ENCODE results near the gene HAND1.

HAND1 gene

GRCh38 chr5:154459015-154459414, 19.0 kb downstream of the HAND1 start:
- H3K27me3 ChIP-seq (ENCODE audit: control insufficient read depth, insufficient read depth, low read length) = no peaks in the 10 kb centered on the region
- no CpG with 5 or more reads among the region's 3 CpGs for WGBS (ENCODE audit: insufficient coverage, insufficient read length)
- no peaks in the 10 kb centered on the region for H3K9me3 ChIP-seq (ENCODE audit: control insufficient read depth, insufficient read depth, low read length)
- H3K27ac ChIP-seq (ENCODE audit: low read length) = no peak overlapping the region
- H3K4me1 ChIP-seq (ENCODE audit: control insufficient read depth, insufficient read depth, low read length) = no peaks in the 10 kb centered on the region
- H3K36me3 ChIP-seq (ENCODE audit: control insufficient read depth, insufficient read depth, low read length) = peaks cover 5% of the 10 kb centered on the region
- no peak overlapping the region for H3K4me3 ChIP-seq (ENCODE audit: low read length)
- DNase-seq (ENCODE audit: low read depth, low spot score) = no peak

DNA sequence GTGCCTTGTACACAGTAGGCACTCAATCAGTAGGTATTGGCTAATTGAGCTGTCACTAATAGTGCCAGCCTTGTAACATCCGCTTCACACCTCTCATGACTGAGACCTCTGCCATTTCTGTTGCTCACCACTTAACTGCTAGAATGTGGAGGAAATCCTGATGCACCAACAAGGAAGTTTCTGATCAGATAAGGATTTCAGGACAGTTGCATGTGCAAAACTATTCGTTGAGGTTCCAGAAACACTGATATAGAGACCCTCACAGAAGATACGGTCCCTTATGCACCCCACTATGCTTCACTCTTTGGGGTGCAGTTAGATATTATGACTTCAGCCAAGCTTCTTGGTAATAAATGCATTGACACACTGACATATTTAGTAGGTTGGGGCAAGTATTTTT, 21.5 kb downstream of the HAND1 start:
- Histone ChIP-seq H3K4me1 (ENCODE audit: control insufficient read depth, insufficient read depth, low read length) (no peaks in the 10 kb centered on the region), H3K9me3 (ENCODE audit: control insufficient read depth, insufficient read depth, low read length) (no peaks in the 10 kb centered on the region), H3K27me3 (ENCODE audit: control insufficient read depth, insufficient read depth, low read length) (no peaks in the 10 kb centered on the region), H3K27ac (ENCODE audit: low read length) (no peak overlapping the region), H3K36me3 (ENCODE audit: control insufficient read depth, insufficient read depth, low read length) (peaks cover 5% of the 10 kb centered on the region), H3K4me3 (ENCODE audit: low read length) (no peak overlapping the region)
- WGBS (ENCODE audit: insufficient coverage, insufficient read length) = no CpG with 5 or more reads among the region's 3 CpGs
- no peak for DNase-seq (ENCODE audit: low read depth, low spot score)

GRCh38 chr5:154455585-154455984, 22.4 kb downstream of the HAND1 start:
- Histone ChIP-seq H3K36me3 (ENCODE audit: control insufficient read depth, insufficient read depth, low read length) (peaks cover 5% of the 10 kb centered on the region), H3K27me3 (ENCODE audit: control insufficient read depth, insufficient read depth, low read length) (no peaks in the 10 kb centered on the region), H3K4me3 (ENCODE audit: low read length) (no peak overlapping the region), H3K4me1 (ENCODE audit: control insufficient read depth, insufficient read depth, low read length) (no peaks in the 10 kb centered on the region), H3K27ac (ENCODE audit: low read length) (no peak overlapping the region), H3K9me3 (ENCODE audit: control insufficient read depth, insufficient read depth, low read length) (no peaks in the 10 kb centered on the region)
- WGBS (ENCODE audit: insufficient coverage, insufficient read length) = no CpG with 5 or more reads among the region's 5 CpGs
- DNase-seq (ENCODE audit: low read depth, low spot score) = no peak

- H3K27me3 ChIP-seq (ENCODE audit: control insufficient read depth, insufficient read depth, low read length) = no peaks in the 10 kb centered on the region; the same call in 1 of the 2 replicates
- WGBS (ENCODE audit: insufficient coverage, insufficient read length) = no CpG with 5 or more reads among the region's 8 CpGs
- no peak overlapping the region for H3K4me3 ChIP-seq (ENCODE audit: low read length)
- no peaks in the 10 kb centered on the region for H3K9me3 ChIP-seq (ENCODE audit: control insufficient read depth, insufficient read depth, low read length)
- H3K4me1 ChIP-seq (ENCODE audit: control insufficient read depth, insufficient read depth, low read length) = no peaks in the 10 kb centered on the region
- H3K27ac ChIP-seq (ENCODE audit: low read length) = no peak overlapping the region
- DNase-seq (ENCODE audit: low read depth, low spot score) = no peak
- H3K36me3 ChIP-seq (ENCODE audit: control insufficient read depth, insufficient read depth, low read length) = peaks cover 5% of the 10 kb centered on the region
Measured at GRCh38 chr5:154451957-154452356, 26.1 kb downstream of the HAND1 start.

DNA sequence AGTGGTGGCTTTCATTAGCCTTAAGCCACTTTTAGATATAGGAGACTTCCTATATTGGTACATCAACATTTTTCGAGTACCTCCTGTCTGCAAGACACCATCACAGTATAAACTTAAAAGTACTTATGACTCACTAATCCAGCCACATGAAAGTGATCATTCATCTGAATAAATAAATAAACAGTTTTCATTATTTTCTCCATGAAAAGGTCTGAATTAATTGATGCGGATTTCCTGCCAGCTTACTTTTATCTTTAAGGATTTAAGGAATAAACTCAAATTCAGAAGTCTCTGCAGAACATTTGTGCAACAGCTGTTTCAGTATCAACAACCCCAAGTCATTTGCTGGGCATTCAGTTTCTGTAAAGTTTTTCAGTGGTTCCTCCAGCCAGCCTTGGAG, 28.2 kb downstream of the HAND1 start:
- Histone ChIP-seq H3K27me3 (ENCODE audit: control insufficient read depth, insufficient read depth, low read length) (no peaks in the 10 kb centered on the region; the same call in 1 of the 2 replicates), H3K4me1 (ENCODE audit: control insufficient read depth, insufficient read depth, low read length) (no peaks in the 10 kb centered on the region), H3K27ac (ENCODE audit: low read length) (no peak overlapping the region), H3K9me3 (ENCODE audit: control insufficient read depth, insufficient read depth, low read length) (no peaks in the 10 kb centered on the region), H3K36me3 (ENCODE audit: control insufficient read depth, insufficient read depth, low read length) (no peaks in the 10 kb centered on the region; the same call in 1 of the 2 replicates), H3K4me3 (ENCODE audit: low read length) (no peak overlapping the region)
- no peak for DNase-seq (ENCODE audit: low read depth, low spot score)
- WGBS (ENCODE audit: insufficient coverage, insufficient read length) = no CpG with 5 or more reads among the region's 2 CpGs

DNA sequence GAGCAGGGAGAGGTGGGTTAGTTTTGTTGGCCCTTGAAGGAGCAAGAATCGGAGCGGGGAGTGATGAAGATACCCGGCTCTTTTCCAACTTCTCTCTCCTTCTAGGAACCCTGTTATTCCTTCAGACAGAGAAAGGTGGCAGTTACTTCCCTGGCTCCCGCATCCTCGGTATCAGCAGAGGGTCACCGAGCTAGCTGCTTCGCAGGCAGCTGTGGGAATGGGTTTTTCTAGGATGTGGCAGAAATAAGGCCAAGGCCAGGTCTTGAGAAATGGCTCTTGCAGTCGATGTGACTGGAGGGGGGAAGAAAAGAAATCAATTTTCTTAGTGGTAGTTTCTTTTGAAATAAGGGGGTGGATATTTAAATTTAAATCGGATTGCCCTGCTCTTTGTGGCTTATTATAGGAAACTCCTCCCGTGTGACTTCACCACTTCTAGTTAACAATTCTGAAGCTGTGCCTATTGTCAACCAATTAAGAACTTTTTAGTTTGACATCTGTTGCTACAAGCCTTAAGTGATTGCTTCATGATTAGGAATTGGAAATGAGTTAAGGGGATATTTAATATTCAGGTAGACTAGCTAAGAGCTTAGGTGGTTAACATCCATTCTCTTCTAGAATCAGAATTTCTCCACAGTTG, 30.8 kb downstream of the HAND1 start:
- H3K27ac ChIP-seq (ENCODE audit: low read length) = no peak overlapping the region

GRCh38 chr5:154446195-154447088, 31.6 kb downstream of the HAND1 start:
- Histone ChIP-seq H3K27me3 (ENCODE audit: control insufficient read depth, insufficient read depth, low read length) (no peaks in the 10 kb centered on the region; the same call in 1 of the 2 replicates), H3K4me1 (ENCODE audit: control insufficient read depth, insufficient read depth, low read length) (no peaks in the 10 kb centered on the region), H3K4me3 (ENCODE audit: low read length) (peak overlapping the region; percentile 96), H3K9me3 (ENCODE audit: control insufficient read depth, insufficient read depth, low read length) (no peaks in the 10 kb centered on the region), H3K36me3 (ENCODE audit: control insufficient read depth, insufficient read depth, low read length) (no peaks in the 10 kb centered on the region; the same call in 1 of the 2 replicates), H3K27ac (ENCODE audit: low read length) (no peak overlapping the region)
- WGBS (ENCODE audit: insufficient coverage, insufficient read length) = no CpG with 5 or more reads among the region's 87 CpGs
- no peak for DNase-seq (ENCODE audit: low read depth, low spot score)

More for the DNA sequence above, 30.8 kb downstream of the HAND1 start:
- H3K36me3 ChIP-seq (ENCODE audit: control insufficient read depth, insufficient read depth, low read length) = no peaks in the 10 kb centered on the region; the same call in 1 of the 2 replicates
- H3K4me3 ChIP-seq (ENCODE audit: low read length) = peak overlapping the region; percentile 96; the same call in 1 of the 2 replicates
- H3K4me1 ChIP-seq (ENCODE audit: control insufficient read depth, insufficient read depth, low read length) = no peaks in the 10 kb centered on the region
- DNase-seq (ENCODE audit: low read depth, low spot score) = no peak
- H3K27me3 ChIP-seq (ENCODE audit: control insufficient read depth, insufficient read depth, low read length) = no peaks in the 10 kb centered on the region; the same call in 1 of the 2 replicates
- WGBS (ENCODE audit: insufficient coverage, insufficient read length) = no CpG with 5 or more reads among the region's 10 CpGs
- no peaks in the 10 kb centered on the region for H3K9me3 ChIP-seq (ENCODE audit: control insufficient read depth, insufficient read depth, low read length)

DNA sequence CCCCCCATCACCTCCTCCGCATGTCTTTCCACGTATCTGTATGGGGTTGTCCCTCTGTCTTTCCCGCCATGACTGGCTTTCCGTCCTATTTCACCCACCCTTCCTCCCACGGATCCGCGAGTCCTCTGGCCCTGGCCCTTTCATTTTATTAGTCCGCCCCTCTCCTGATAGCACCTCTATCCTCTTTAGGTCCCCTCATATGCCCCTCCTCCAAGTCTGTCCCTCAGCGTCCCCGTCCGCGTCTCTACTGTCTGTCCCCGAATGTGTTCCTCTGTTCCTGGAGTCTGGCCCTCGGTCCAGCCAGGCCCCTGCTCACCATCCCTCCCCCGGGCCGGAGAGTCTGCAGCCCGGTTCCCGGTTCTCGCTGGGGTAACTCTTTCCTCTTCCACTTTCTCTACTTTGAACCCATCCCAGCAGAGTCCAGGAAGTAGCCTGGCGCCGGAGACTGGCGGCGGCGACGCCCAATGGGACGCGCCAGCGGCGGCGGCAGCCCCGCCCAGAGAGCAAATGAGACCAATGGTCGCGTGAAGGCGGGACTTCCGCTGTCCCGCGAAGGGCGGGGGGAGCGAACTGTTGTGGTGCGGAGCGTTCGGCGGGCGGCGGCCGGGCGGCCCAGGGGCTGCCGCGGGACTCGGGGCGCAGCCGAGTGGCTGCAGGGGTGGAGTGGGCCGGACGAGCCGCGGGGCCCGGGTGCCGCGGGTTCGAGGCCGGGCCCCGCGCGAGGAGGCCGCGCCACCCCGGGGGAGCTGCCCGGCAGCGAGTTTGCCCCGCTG, 32.4 kb downstream of the HAND1 start, which contains the start of gene SAP30L:
Gene SAP30L, plus strand, starts transcription at position 576 of the 773 bp plus-strand sequence. CDS start 608 bp downstream, outside the sequence.
- H3K9me3 ChIP-seq (ENCODE audit: control insufficient read depth, insufficient read depth, low read length) = no peaks in the 10 kb centered on the region
- no CpG with 5 or more reads among the region's 70 CpGs for WGBS (ENCODE audit: insufficient coverage, insufficient read length)
- H3K27me3 ChIP-seq (ENCODE audit: control insufficient read depth, insufficient read depth, low read length) = no peaks in the 10 kb centered on the region; the same call in 1 of the 2 replicates
- no peak within 1 kb of the TSS for H3K27ac ChIP-seq (ENCODE audit: low read length)
- H3K4me1 ChIP-seq (ENCODE audit: control insufficient read depth, insufficient read depth, low read length) = no peaks in the 10 kb centered on the region
- peak; percentile 84 for DNase-seq (ENCODE audit: low read depth, low spot score)
- no peaks in the 10 kb centered on the region; the same call in 1 of the 2 replicates for H3K36me3 ChIP-seq (ENCODE audit: control insufficient read depth, insufficient read depth, low read length)
- peak within 1 kb of the TSS; percentile 96 for H3K4me3 ChIP-seq (ENCODE audit: low read length)

DNA sequence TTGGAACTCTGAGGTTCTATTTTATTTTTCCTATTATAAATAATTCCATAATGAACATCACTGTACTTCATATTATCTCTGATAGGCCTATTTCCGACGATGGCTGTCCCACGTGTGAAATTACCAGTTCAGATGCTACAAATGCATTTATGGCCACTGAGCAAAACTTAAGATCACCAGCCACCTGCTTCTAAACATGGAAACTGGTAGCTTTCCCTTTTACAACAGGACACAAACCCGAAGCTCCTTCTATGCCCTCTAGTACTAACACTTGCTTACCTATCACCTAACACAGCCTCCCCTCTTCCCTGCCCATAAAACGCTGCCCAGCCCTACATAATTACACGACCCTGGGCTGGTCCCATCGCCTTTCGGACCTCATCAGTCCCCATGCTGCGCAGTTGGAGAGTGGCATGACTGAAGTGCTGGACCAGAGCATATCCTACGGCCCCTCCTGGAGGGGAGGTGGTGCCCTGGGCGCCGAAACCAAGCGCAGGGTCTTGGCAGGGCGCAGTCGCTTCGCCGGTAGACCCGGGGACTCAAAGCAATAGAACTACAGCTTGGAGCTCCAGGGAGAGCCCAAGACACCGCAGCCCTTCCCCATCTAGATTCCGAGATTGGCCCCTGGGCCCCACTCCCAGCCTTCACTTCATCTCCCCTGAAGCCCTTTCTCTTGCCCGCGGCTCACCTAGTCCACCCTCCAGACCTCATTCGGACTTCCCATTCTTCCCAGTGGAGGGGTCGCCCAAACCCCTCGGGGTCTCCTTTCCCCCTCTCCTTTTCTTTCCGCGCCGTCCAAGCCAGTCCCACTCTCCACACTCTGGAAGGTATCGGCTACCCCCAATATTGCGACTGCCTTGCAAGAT, 33.2 kb downstream of the HAND1 start:
- no peaks in the 10 kb centered on the region for H3K4me1 ChIP-seq (ENCODE audit: control insufficient read depth, insufficient read depth, low read length)
- DNase-seq (ENCODE audit: low read depth, low spot score) = no peak
- H3K27ac ChIP-seq (ENCODE audit: low read length) = no peak overlapping the region
- no peaks in the 10 kb centered on the region; the same call in 1 of the 2 replicates for H3K36me3 ChIP-seq (ENCODE audit: control insufficient read depth, insufficient read depth, low read length)
- H3K4me3 ChIP-seq (ENCODE audit: low read length) = peak overlapping the region; percentile 96
- WGBS (ENCODE audit: insufficient coverage, insufficient read length) = no CpG with 5 or more reads among the region's 30 CpGs
- H3K27me3 ChIP-seq (ENCODE audit: control insufficient read depth, insufficient read depth, low read length) = no peaks in the 10 kb centered on the region; the same call in 1 of the 2 replicates
- no peaks in the 10 kb centered on the region for H3K9me3 ChIP-seq (ENCODE audit: control insufficient read depth, insufficient read depth, low read length)
